A673 (cell line): Measurements from ENCODE around the gene HARS2. TPM values are rescaled to one million over a fixed set of nuclear protein-coding genes. Genes with fewer than 3 reads are reported as not detected.

ENCODE experiments used
- BruUV-seq: library from RNA; stranded (reverse); fragments of 400-500 nt; replicated peaks from 2 replicates; lab custom pipeline; 2021; lab: Mats Ljungman, UMichigan
- CTCF ChIA-PET: fragments of 300-600 bp; sonication (Branson Sonifier 250); formaldehyde crosslinking; loops from one replicate; lab custom pipeline; 2022; ENCODE audit warnings: antibody characterized with exemption; lab: Charles Lee
- POLR2A ChIA-PET: fragments of 300-600 bp; sonication (Branson Sonifier 250); formaldehyde crosslinking; loops from one replicate; lab custom pipeline; 2022; ENCODE audit warnings: antibody characterized with exemption; ENCODE audit not compliant: low non-redundant PET; lab: Charles Lee
- DNase-seq: peaks from one replicate; pipeline ENCODE4 v3.0.0-alpha.2; 2015; ENCODE audit warnings: low spot score
- H3K27ac ChIP-seq: fragments of 200-600 bp; sonication (generic); 2 replicates; pipeline ENCODE4 v1.5.1; 2016; ENCODE audit warnings: mixed run types, low read depth, mild to moderate bottlenecking, mixed read lengths, antibody characterized with exemption, low read length; ENCODE audit not compliant: poor library complexity, severe bottlenecking
- H3K27me3 ChIP-seq: fragments of 200-600 bp; sonication (generic); replicated peaks from 2 replicates; pipeline ENCODE4 v1.6.1; 2017; ENCODE audit warnings: mixed run types, low read depth, mild to moderate bottlenecking, mixed read lengths, antibody characterized with exemption, low read length; ENCODE audit not compliant: insufficient read depth, poor library complexity
- H3K36me3 ChIP-seq: fragments of 200-600 bp; sonication (generic); 2 replicates; pipeline ENCODE4 v1.6.1; 2016; ENCODE audit warnings: mixed run types, mild to moderate bottlenecking, mixed read lengths, antibody characterized with exemption, low read length; ENCODE audit not compliant: insufficient read depth, poor library complexity, severe bottlenecking
- H3K4me1 ChIP-seq: fragments of 200-600 bp; sonication (generic); 2 replicates; pipeline ENCODE4 v1.6.1; 2017; ENCODE audit warnings: mixed run types, mild to moderate bottlenecking, mixed read lengths, antibody characterized with exemption, low read length; ENCODE audit not compliant: insufficient read depth, poor library complexity, severe bottlenecking
- H3K4me3 ChIP-seq: fragments of 200-600 bp; sonication (generic); 2 replicates; pipeline ENCODE4 v1.5.1; 2016; ENCODE audit warnings: low read depth, mixed run types, mild to moderate bottlenecking, mixed read lengths, low read length; ENCODE audit not compliant: poor library complexity, severe bottlenecking
- H3K9me3 ChIP-seq: fragments of 200-600 bp; sonication (generic); 2 replicates; pipeline ENCODE4 v1.6.1; 2016; ENCODE audit warnings: mixed run types, low read depth, mild to moderate bottlenecking, mixed read lengths, antibody characterized with exemption, low read length; ENCODE audit not compliant: poor library complexity, severe bottlenecking
- CTCF ChIP-seq: fragments of 300-800, 200-600 bp; sonication (generic); conservative IDR thresholded peaks from 2 replicates; pipeline ENCODE4 v1.5.1; 2017; ENCODE audit warnings: low read depth, mild to moderate bottlenecking, antibody characterized with exemption, low read length, moderate library complexity, mixed read lengths
- EZH2 ChIP-seq: fragments of 200-600 bp; sonication (generic); IDR thresholded peaks from 2 replicates; pipeline ENCODE4 v1.6.1; 2017; ENCODE audit warnings: borderline replicate concordance, low read depth, mild to moderate bottlenecking, mixed read lengths, antibody characterized with exemption, low read length; ENCODE audit not compliant: poor library complexity, severe bottlenecking
- intact Hi-C: fragments of 100-400 bp; cut with micrococcal nuclease; formaldehyde crosslinking; loops from one replicate; pipeline ENCODE4 v1.10.0; 2022; ENCODE audit not compliant: unreplicated experiment
- total RNA-seq: library from RNA; stranded (reverse); gene quantifications from 2 replicates; pipeline ENCODE4 v1.2.3, GENCODE V29; 2021

Gene HARS2
- total RNA-seq, 1 experiment from 2014 or later: 33.0 TPM

- DNase-seq: no peak
- BruUV-seq: no TSS peak
- Histone ChIP-seq H3K4me1 (peaks cover 2% of the 10 kb centered on the region), H3K27me3 (no peaks in the 10 kb centered on the region), H3K36me3 (peaks cover 88% of the 10 kb centered on the region), H3K27ac (no peak overlapping the region), H3K9me3 (no peaks in the 10 kb centered on the region), H3K4me3 (no peak overlapping the region)
- POLR2A ChIA-PET: no interaction called here
- CTCF ChIA-PET: no interaction called here
- intact Hi-C loops: no loop called here
- no peak for TF ChIP-seq EZH2
- no peak for TF ChIP-seq CTCF
These were observed 19.7 kb upstream of the HARS2 start for GRCh38 chr5:140671472-140672125.

- no TSS peak for BruUV-seq
- CTCF ChIA-PET: no interaction called here
- no peak for DNase-seq
- Histone ChIP-seq H3K4me1 (no peaks in the 10 kb centered on the region), H3K27me3 (no peaks in the 10 kb centered on the region), H3K9me3 (no peaks in the 10 kb centered on the region), H3K36me3 (peaks cover 92% of the 10 kb centered on the region), H3K4me3 (no peak overlapping the region), H3K27ac (no peak overlapping the region)
- intact Hi-C loops: no loop called here
- POLR2A ChIA-PET: no interaction called here
- no peak for TF ChIP-seq EZH2
- TF ChIP-seq CTCF: no peak
These were observed 18.6 kb upstream of the HARS2 start for GRCh38 chr5:140672455-140673186.

- Histone ChIP-seq H3K4me3 (no peak within 1 kb of the TSS), H3K4me1 (no peaks in the 10 kb centered on the region), H3K27me3 (no peaks in the 10 kb centered on the region), H3K9me3 (no peaks in the 10 kb centered on the region), H3K27ac (no peak within 1 kb of the TSS), H3K36me3 (peaks cover 85% of the 10 kb centered on the region)
- TF ChIP-seq CTCF (no peak), EZH2 (no peak)
- intact Hi-C loops: no loop called here
- no peak for DNase-seq
- ChIA-PET CTCF (no interaction called here), POLR2A (no interaction called here)
- no TSS peak for BruUV-seq
These were observed 17.9 kb upstream of the HARS2 start, which contains the start of gene DND1 for GRCh38 chr5:140673187-140673976. Gene DND1 (minus strand): TSS chr5:140673576. CDS start chr5:140673542, 34 bp downstream.
